OCI-LY7 (cell line): Measurements from ENCODE around the gene GOLGA8J. TPM values are rescaled to one million over a fixed set of nuclear protein-coding genes. Genes with fewer than 3 reads are reported as not detected.
"Not testable (repeated sequence)": the region's sequence is repeated elsewhere in the genome, so short reads cannot be mapped to it uniquely, and the experiment has no call there.

ENCODE experiments used
- BruUV-seq: library from RNA; stranded (reverse); fragments of 400-500 nt; replicated peaks from 2 replicates; lab custom pipeline; 2021; lab: Mats Ljungman, UMichigan
- CTCF ChIA-PET: fragments of 300-600 bp; sonication (Branson Sonifier 250); formaldehyde crosslinking; loops from one replicate; lab custom pipeline; 2022; ENCODE audit warnings: antibody characterized with exemption; ENCODE audit not compliant: unreplicated experiment; lab: Charles Lee
- POLR2A ChIA-PET: fragments of 300-600 bp; sonication (Branson Sonifier 250); formaldehyde crosslinking; loops from one replicate; lab custom pipeline; 2022; ENCODE audit warnings: antibody characterized with exemption; lab: Charles Lee
- DNase-seq: peaks from one replicate; pipeline ENCODE4 v3.0.0-alpha.2; 2015; ENCODE audit warnings: low spot score
- H2AFZ ChIP-seq: fragments of 200-600 bp; sonication (generic), shearing (Covaris generic); 2 replicates; pipeline ENCODE4 v1.6.1; 2014; ENCODE audit warnings: mild to moderate bottlenecking, antibody characterized with exemption, low read length, moderate library complexity
- H3K27ac ChIP-seq: fragments of 200-600 bp; sonication (generic); 2 replicates; pipeline ENCODE4 v1.5.1; 2014; ENCODE audit warnings: mixed run types, low read depth, mild to moderate bottlenecking, moderate library complexity, low read length, inconsistent platforms; ENCODE audit not compliant: poor library complexity, severe bottlenecking
- H3K36me3 ChIP-seq: fragments of 200-600 bp; sonication (generic); 2 replicates; pipeline ENCODE4 v1.6.1; 2014; ENCODE audit warnings: mild to moderate bottlenecking, antibody characterized with exemption, low read length, moderate library complexity, mixed read lengths; ENCODE audit not compliant: insufficient read depth
- H3K4me1 ChIP-seq: fragments of 200-600 bp; sonication (generic); 2 replicates; pipeline ENCODE4 v1.5.1; 2014; ENCODE audit warnings: mild to moderate bottlenecking, low read length; ENCODE audit not compliant: insufficient read depth, poor library complexity, severe bottlenecking
- H3K4me2 ChIP-seq: fragments of 200-600 bp; sonication (generic); 2 replicates; pipeline ENCODE4 v1.6.1; 2014; ENCODE audit warnings: mild to moderate bottlenecking, low read length
- H3K4me3 ChIP-seq: fragments of 200-600 bp; sonication (generic); 2 replicates; pipeline ENCODE4 v1.5.1; 2014; ENCODE audit warnings: mild to moderate bottlenecking, low read depth, low read length; ENCODE audit not compliant: poor library complexity, severe bottlenecking
- H3K79me2 ChIP-seq: fragments of 200-600 bp; sonication (generic); 2 replicates; pipeline ENCODE4 v1.6.1; 2016; ENCODE audit warnings: low read depth, mild to moderate bottlenecking, low read length, moderate library complexity, mixed read lengths; ENCODE audit not compliant: insufficient read depth
- H3K9me2 ChIP-seq: fragments of 200-600 bp; sonication (generic); 2 replicates; pipeline ENCODE4 v1.6.1; 2016; ENCODE audit warnings: mild to moderate bottlenecking, low read length, mixed read lengths; ENCODE audit not compliant: insufficient read depth
- H3K9me3 ChIP-seq: fragments of 200-600 bp; sonication (generic); 2 replicates; pipeline ENCODE4 v1.6.1; 2014; ENCODE audit warnings: mild to moderate bottlenecking, mixed run types, low read length, mixed read lengths
- H4K20me1 ChIP-seq: fragments of 200-600 bp; sonication (generic); 2 replicates; pipeline ENCODE4 v1.6.1; 2014; ENCODE audit warnings: mild to moderate bottlenecking, antibody characterized with exemption, low read length, moderate library complexity, mixed read lengths; ENCODE audit not compliant: insufficient read depth
- EZH2phosphoT487 ChIP-seq: fragments of 200-600 bp; sonication (generic); IDR thresholded peaks from 2 replicates; pipeline ENCODE4 v1.6.1; 2018; ENCODE audit warnings: low read depth, borderline replicate concordance, mild to moderate bottlenecking, mixed run types, antibody characterized with exemption, low read length, moderate library complexity, mixed read lengths
- intact Hi-C: fragments of 100-400 bp; cut with micrococcal nuclease; formaldehyde crosslinking; loops from one replicate; pipeline ENCODE4 v1.10.0; 2022; ENCODE audit not compliant: unreplicated experiment
- total RNA-seq, 2 experiments: library from RNA; depleted of rRNA in 1 of 2; stranded (reverse); fragments of >200 nt in 1 of 2; shearing (Covaris generic) in 1 of 2; gene quantifications; 2 replicates each; pipeline ENCODE4 v1.2.3, GENCODE V29; 2014 to 2022
- TF ChIP-seq, protein P1 (sequence below): fragments of 200-600 bp; sonication (generic); conservative IDR thresholded peaks from 2 replicates; pipeline ENCODE4 v1.5.1; 2014; ENCODE audit warnings: mild to moderate bottlenecking, antibody characterized with exemption, low read length, moderate library complexity, mixed read lengths

Gene GOLGA8J
- total RNA-seq, 2 experiments from 2014 or later = not detected

DNA sequence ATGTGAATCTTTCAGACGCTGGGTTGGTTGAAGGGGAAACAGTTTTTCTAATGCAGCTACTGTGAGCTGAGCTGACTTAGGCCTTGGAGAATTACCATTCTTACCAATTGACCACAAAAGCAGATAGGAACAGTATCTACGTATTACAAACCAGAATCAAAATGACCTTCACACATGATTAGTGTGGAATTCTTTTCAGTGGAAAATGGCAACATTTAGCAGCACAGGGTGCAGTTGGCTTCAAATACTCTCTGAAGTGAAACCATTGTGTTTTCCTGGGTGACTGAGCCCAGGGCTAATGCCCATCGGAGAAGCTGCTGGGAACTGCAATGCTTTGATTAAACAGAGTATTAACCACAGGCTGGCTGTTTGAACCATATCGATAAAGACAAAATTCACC lies 40.2 kb upstream of the GOLGA8J start:
- no peak overlapping the region for H2AFZ ChIP-seq
- no peaks in the 10 kb centered on the region for H3K36me3 ChIP-seq
- H3K4me2 ChIP-seq = no peak overlapping the region
- H3K4me1 ChIP-seq = no peaks in the 10 kb centered on the region
- no peak overlapping the region for H3K27ac ChIP-seq
- no TSS peak for BruUV-seq
- no peaks in the 10 kb centered on the region for H3K9me2 ChIP-seq
- ChIA-PET POLR2A (no interaction called here), CTCF (no interaction called here)
- H3K4me3 ChIP-seq = no peak overlapping the region
- no peaks in the 10 kb centered on the region for H3K9me3 ChIP-seq
- intact Hi-C loops = no loop called here
- no peaks in the 10 kb centered on the region for H4K20me1 ChIP-seq
- TF ChIP-seq EZH2phosphoT487 = no peak
- TF ChIP-seq, protein P1, sequence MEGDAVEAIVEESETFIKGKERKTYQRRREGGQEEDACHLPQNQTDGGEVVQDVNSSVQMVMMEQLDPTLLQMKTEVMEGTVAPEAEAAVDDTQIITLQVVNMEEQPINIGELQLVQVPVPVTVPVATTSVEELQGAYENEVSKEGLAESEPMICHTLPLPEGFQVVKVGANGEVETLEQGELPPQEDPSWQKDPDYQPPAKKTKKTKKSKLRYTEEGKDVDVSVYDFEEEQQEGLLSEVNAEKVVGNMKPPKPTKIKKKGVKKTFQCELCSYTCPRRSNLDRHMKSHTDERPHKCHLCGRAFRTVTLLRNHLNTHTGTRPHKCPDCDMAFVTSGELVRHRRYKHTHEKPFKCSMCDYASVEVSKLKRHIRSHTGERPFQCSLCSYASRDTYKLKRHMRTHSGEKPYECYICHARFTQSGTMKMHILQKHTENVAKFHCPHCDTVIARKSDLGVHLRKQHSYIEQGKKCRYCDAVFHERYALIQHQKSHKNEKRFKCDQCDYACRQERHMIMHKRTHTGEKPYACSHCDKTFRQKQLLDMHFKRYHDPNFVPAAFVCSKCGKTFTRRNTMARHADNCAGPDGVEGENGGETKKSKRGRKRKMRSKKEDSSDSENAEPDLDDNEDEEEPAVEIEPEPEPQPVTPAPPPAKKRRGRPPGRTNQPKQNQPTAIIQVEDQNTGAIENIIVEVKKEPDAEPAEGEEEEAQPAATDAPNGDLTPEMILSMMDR = no peak
- no peaks in the 10 kb centered on the region for H3K79me2 ChIP-seq
- no peak for DNase-seq

DNA sequence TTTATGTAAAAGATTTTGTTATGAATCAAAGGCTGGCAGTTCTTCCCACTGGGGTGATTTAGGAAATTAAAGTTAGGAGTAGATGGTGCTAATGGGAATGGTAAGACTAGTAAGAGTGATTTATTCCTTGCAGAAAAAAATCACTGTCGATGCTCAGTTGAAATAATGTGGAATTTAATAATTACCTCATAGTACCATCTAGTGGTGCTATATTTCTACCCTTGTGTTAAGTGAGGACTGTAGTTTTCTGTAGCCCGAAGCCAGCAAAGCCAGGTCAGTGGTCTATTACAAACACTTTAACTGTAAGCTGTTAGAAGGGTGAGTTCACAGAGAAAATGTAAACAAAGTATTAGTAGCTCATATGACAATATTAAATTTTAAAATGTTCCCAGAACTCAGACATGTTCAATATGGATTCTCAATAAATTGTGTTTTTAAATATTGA lies 39.5 kb upstream of the GOLGA8J start:
- H3K27ac ChIP-seq = no peak overlapping the region
- no peaks in the 10 kb centered on the region for H3K4me1 ChIP-seq
- no peak overlapping the region for H2AFZ ChIP-seq
- intact Hi-C loops = no loop called here
- H3K4me3 ChIP-seq = no peak overlapping the region
- no TSS peak for BruUV-seq
- ChIA-PET POLR2A (no interaction called here), CTCF (no interaction called here)
- no peaks in the 10 kb centered on the region for H3K9me3 ChIP-seq
- H3K9me2 ChIP-seq = no peaks in the 10 kb centered on the region
- TF ChIP-seq EZH2phosphoT487 = no peak
- TF ChIP-seq, protein P1 = peak; percentile 44; the same call in 1 of the 2 replicates
- DNase-seq = no peak
- no peak overlapping the region for H3K4me2 ChIP-seq
- H3K79me2 ChIP-seq = no peaks in the 10 kb centered on the region
- no peaks in the 10 kb centered on the region for H4K20me1 ChIP-seq
- H3K36me3 ChIP-seq = no peaks in the 10 kb centered on the region

GRCh38 chr15:30044377-30044776 lies 38.4 kb upstream of the GOLGA8J start:
- Histone ChIP-seq H3K27ac (no peak overlapping the region), H3K4me1 (no peaks in the 10 kb centered on the region), H3K9me2 (no peaks in the 10 kb centered on the region), H3K4me3 (no peak overlapping the region), H3K9me3 (no peaks in the 10 kb centered on the region), H3K79me2 (no peaks in the 10 kb centered on the region), H3K4me2 (no peak overlapping the region), H2AFZ (no peak overlapping the region), H4K20me1 (no peaks in the 10 kb centered on the region), H3K36me3 (no peaks in the 10 kb centered on the region)
- intact Hi-C loops = no loop called here
- DNase-seq = no peak
- ChIA-PET POLR2A (no interaction called here), CTCF (no interaction called here)
- BruUV-seq = no TSS peak
- TF ChIP-seq, protein P1 = no peak
- TF ChIP-seq EZH2phosphoT487 = no peak

DNA sequence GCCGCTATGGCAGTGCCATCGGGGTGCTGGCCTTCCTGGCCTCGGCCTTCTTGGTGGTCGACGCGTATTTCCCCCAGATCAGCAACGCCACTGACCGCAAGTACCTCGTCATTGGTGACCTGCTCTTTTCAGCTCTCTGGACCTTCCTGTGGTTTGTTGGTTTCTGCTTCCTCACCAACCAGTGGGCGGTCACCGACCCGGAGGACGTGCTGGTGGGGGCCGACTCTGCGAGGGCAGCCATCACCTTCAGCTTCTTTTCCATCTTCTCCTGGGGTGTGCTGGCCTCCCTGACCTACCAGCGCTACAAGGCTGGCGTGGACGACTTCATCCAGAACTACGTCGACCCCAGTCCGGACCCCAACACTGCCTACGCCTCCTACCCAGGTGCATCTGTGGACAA lies 37.9 kb upstream of the GOLGA8J start:
- H3K36me3 ChIP-seq, CTCF ChIA-PET, BruUV-seq, H3K27ac ChIP-seq, H3K4me3 ChIP-seq, POLR2A ChIA-PET, H3K9me3 ChIP-seq, H4K20me1 ChIP-seq, H3K4me2 ChIP-seq, intact Hi-C loops, H3K4me1 ChIP-seq, H3K79me2 ChIP-seq, H3K9me2 ChIP-seq, H2AFZ ChIP-seq, DNase-seq: not testable (repeated sequence)
